A673 (cell line): Measurements from ENCODE around the gene ADAMTS13. TPM values are rescaled to one million over a fixed set of nuclear protein-coding genes. Genes with fewer than 3 reads are reported as not detected.

Experiments used
- BruUV-seq: library from RNA; stranded (reverse); fragments of 400-500 nt; replicated peaks from 2 replicates; lab custom pipeline; 2021; lab: Mats Ljungman, UMichigan
- CTCF ChIA-PET: fragments of 300-600 bp; sonication (Branson Sonifier 250); formaldehyde crosslinking; loops from one replicate; lab custom pipeline; 2022; ENCODE audit warnings: antibody characterized with exemption; lab: Charles Lee
- POLR2A ChIA-PET: fragments of 300-600 bp; sonication (Branson Sonifier 250); formaldehyde crosslinking; loops from one replicate; lab custom pipeline; 2022; ENCODE audit warnings: antibody characterized with exemption; ENCODE audit not compliant: low non-redundant PET; lab: Charles Lee
- DNase-seq: peaks from one replicate; pipeline ENCODE4 v3.0.0-alpha.2; 2015; ENCODE audit warnings: low spot score
- H3K27ac ChIP-seq: fragments of 200-600 bp; sonication (generic); 2 replicates; pipeline ENCODE4 v1.5.1; 2016; ENCODE audit warnings: mixed run types, low read depth, mild to moderate bottlenecking, mixed read lengths, antibody characterized with exemption, low read length; ENCODE audit not compliant: poor library complexity, severe bottlenecking
- H3K27me3 ChIP-seq: fragments of 200-600 bp; sonication (generic); replicated peaks from 2 replicates; pipeline ENCODE4 v1.6.1; 2017; ENCODE audit warnings: mixed run types, low read depth, mild to moderate bottlenecking, mixed read lengths, antibody characterized with exemption, low read length; ENCODE audit not compliant: insufficient read depth, poor library complexity
- H3K36me3 ChIP-seq: fragments of 200-600 bp; sonication (generic); 2 replicates; pipeline ENCODE4 v1.6.1; 2016; ENCODE audit warnings: mixed run types, mild to moderate bottlenecking, mixed read lengths, antibody characterized with exemption, low read length; ENCODE audit not compliant: insufficient read depth, poor library complexity, severe bottlenecking
- H3K4me1 ChIP-seq: fragments of 200-600 bp; sonication (generic); 2 replicates; pipeline ENCODE4 v1.6.1; 2017; ENCODE audit warnings: mixed run types, mild to moderate bottlenecking, mixed read lengths, antibody characterized with exemption, low read length; ENCODE audit not compliant: insufficient read depth, poor library complexity, severe bottlenecking
- H3K4me3 ChIP-seq: fragments of 200-600 bp; sonication (generic); 2 replicates; pipeline ENCODE4 v1.5.1; 2016; ENCODE audit warnings: low read depth, mixed run types, mild to moderate bottlenecking, mixed read lengths, low read length; ENCODE audit not compliant: poor library complexity, severe bottlenecking
- H3K9me3 ChIP-seq: fragments of 200-600 bp; sonication (generic); 2 replicates; pipeline ENCODE4 v1.6.1; 2016; ENCODE audit warnings: mixed run types, low read depth, mild to moderate bottlenecking, mixed read lengths, antibody characterized with exemption, low read length; ENCODE audit not compliant: poor library complexity, severe bottlenecking
- EZH2 ChIP-seq: fragments of 200-600 bp; sonication (generic); IDR thresholded peaks from 2 replicates; pipeline ENCODE4 v1.6.1; 2017; ENCODE audit warnings: borderline replicate concordance, low read depth, mild to moderate bottlenecking, mixed read lengths, antibody characterized with exemption, low read length; ENCODE audit not compliant: poor library complexity, severe bottlenecking
- intact Hi-C: fragments of 100-400 bp; cut with micrococcal nuclease; formaldehyde crosslinking; loops from one replicate; pipeline ENCODE4 v1.10.0; 2022; ENCODE audit not compliant: unreplicated experiment
- total RNA-seq: library from RNA; stranded (reverse); gene quantifications from 2 replicates; pipeline ENCODE4 v1.2.3, GENCODE V29; 2021
- TF ChIP-seq, protein P1 (sequence below): fragments of 300-800, 200-600 bp; sonication (generic); conservative IDR thresholded peaks from 2 replicates; pipeline ENCODE4 v1.5.1; 2017; ENCODE audit warnings: low read depth, mild to moderate bottlenecking, antibody characterized with exemption, low read length, moderate library complexity, mixed read lengths

Gene ADAMTS13
- total RNA-seq, 1 experiment from 2014 or later = 1.3 TPM

DNA sequence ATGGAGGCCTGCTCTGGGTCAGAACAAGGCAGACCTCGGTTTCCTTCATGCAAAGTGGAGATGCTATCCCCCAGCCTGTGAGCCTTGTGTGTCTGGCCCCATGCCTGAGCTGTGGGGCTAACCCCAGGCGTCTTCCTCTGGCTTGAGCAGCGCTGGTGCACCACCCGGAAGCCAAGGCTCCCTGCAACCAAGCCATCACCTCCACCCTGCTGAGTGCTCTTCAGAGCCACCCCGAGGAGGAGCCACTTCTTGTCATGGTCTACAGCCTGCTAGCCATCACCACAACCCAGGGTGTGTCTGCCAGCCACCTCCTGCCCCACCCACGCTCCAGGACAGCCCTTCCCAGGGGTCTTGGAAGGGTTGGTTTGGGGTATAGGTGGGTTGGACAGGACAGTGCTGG, 20.6 kb upstream of the ADAMTS13 start:
- H3K27me3 ChIP-seq = peaks cover 4% of the 10 kb centered on the region
- DNase-seq = no peak
- peaks cover 12% of the 10 kb centered on the region for H3K36me3 ChIP-seq
- intact Hi-C loops = no loop called here
- no peaks in the 10 kb centered on the region for H3K9me3 ChIP-seq
- no peaks in the 10 kb centered on the region for H3K4me1 ChIP-seq
- POLR2A ChIA-PET = no interaction called here
- no peak overlapping the region for H3K4me3 ChIP-seq
- no TSS peak for BruUV-seq
- no peak overlapping the region for H3K27ac ChIP-seq
- TF ChIP-seq, protein P1, sequence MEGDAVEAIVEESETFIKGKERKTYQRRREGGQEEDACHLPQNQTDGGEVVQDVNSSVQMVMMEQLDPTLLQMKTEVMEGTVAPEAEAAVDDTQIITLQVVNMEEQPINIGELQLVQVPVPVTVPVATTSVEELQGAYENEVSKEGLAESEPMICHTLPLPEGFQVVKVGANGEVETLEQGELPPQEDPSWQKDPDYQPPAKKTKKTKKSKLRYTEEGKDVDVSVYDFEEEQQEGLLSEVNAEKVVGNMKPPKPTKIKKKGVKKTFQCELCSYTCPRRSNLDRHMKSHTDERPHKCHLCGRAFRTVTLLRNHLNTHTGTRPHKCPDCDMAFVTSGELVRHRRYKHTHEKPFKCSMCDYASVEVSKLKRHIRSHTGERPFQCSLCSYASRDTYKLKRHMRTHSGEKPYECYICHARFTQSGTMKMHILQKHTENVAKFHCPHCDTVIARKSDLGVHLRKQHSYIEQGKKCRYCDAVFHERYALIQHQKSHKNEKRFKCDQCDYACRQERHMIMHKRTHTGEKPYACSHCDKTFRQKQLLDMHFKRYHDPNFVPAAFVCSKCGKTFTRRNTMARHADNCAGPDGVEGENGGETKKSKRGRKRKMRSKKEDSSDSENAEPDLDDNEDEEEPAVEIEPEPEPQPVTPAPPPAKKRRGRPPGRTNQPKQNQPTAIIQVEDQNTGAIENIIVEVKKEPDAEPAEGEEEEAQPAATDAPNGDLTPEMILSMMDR = no peak
- no peak for TF ChIP-seq EZH2
- CTCF ChIA-PET = no interaction called here

DNA sequence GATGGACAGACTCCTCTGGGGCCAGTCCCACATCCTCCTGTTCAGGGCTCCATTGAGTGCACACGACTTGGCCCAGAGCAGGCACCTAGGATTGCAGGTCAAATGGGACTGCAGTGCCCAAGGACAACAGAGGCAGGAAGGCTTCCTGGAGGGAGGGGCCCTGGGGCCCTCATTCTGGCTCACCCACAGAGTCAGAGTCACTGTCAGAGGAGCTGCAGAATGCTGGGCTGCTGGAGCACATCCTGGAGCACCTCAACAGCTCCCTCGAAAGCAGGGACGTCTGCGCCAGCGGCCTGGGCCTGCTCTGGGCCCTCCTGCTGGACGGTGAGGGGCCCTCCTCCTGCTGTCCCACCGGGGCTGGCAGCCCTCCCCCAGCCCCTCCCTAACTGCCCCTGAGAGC, 19.5 kb upstream of the ADAMTS13 start:
- intact Hi-C loops = no loop called here
- Histone ChIP-seq H3K27me3 (peaks cover 2% of the 10 kb centered on the region), H3K36me3 (peaks cover 22% of the 10 kb centered on the region), H3K4me3 (no peak overlapping the region), H3K27ac (no peak overlapping the region), H3K4me1 (no peaks in the 10 kb centered on the region), H3K9me3 (no peaks in the 10 kb centered on the region)
- BruUV-seq = no TSS peak
- ChIA-PET CTCF (no interaction called here), POLR2A (no interaction called here)
- DNase-seq = no peak
- TF ChIP-seq, protein P1 = no peak
- TF ChIP-seq EZH2 = no peak

DNA sequence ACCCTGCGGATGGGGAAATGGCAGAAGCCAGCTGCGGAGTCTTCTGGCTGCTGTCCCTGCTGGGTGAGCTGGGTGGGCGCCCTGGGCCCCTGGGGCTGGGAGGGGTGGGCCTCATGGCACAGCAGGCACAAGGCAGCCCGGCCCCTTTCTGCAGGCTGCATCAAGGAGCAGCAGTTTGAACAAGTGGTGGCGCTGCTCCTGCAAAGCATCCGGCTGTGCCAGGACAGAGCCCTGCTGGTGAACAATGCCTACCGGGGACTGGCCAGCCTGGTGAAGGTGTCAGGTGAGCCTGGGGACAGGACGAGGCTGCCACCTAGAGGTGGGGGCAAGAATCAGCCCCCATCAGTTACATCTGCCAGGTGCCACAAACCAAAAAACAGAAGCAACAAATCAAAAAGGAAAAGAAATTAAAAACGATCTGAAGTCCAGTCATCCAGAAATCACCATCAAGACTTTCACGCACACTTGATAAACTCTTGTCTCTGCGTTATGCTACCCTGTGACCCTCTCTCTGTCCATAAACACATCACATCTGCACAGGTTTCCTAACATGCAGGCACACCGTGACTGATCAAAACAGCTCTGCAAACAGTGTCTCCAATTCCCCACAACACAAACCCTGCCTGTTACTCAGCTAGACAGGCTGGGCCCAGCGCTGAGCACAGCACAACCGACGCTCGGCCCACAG, 18.3 kb upstream of the ADAMTS13 start:
- no peaks in the 10 kb centered on the region for H3K9me3 ChIP-seq
- peaks cover 32% of the 10 kb centered on the region for H3K36me3 ChIP-seq
- CTCF ChIA-PET = no interaction called here
- H3K27ac ChIP-seq = no peak overlapping the region
- TF ChIP-seq, protein P1 = peak; percentile 62
- no peak for TF ChIP-seq EZH2
- peak; percentile 29 for DNase-seq
- BruUV-seq = no TSS peak
- no peaks in the 10 kb centered on the region for H3K4me1 ChIP-seq
- POLR2A ChIA-PET = interaction anchor here (0.6 kb wide), 1 partner anchor 87 kb away, joined by 22 read pairs; no protein-coding TSS in a partner anchor
- H3K27me3 ChIP-seq = no peaks in the 10 kb centered on the region
- H3K4me3 ChIP-seq = no peak overlapping the region
- intact Hi-C loops = no loop called here
